Lower lobe of right lung (tissue), 2 donors: Measurements from ENCODE around the gene LIMK1. TPM values are rescaled to one million over a fixed set of nuclear protein-coding genes. Genes with fewer than 3 reads are reported as not detected.
A peak's percentile ranks its signal among the peaks of the same experiment; 100 is the strongest.

Experiments used
- ATAC-seq, 2 donors: fragments of 200-7000 bp; cut with Tn5 transposase; one replicate each; pipeline ENCODE4 v1.9.1; 2020 to 2022; ENCODE audit warnings: mild to moderate bottlenecking in 2 of 2, moderate library complexity in 2 of 2
- DNase-seq: peaks from one replicate; pipeline ENCODE4 v3.0.0-alpha.2; 2020
- H3K27ac ChIP-seq: fragments of 200-600 bp; one replicate; pipeline ENCODE4 v1.8.0; 2022
- H3K27me3 ChIP-seq: fragments of 200-600 bp; one replicate; pipeline ENCODE4 v1.8.0; 2022; ENCODE audit warnings: low read depth
- H3K36me3 ChIP-seq: fragments of 200-600 bp; one replicate; pipeline ENCODE4 v1.8.0; 2022; ENCODE audit warnings: mild to moderate bottlenecking
- H3K4me1 ChIP-seq: fragments of 200-600 bp; one replicate; pipeline ENCODE4 v1.8.0; 2022
- H3K4me3 ChIP-seq: fragments of 200-600 bp; one replicate; pipeline ENCODE4 v1.8.0; 2022; ENCODE audit warnings: mild to moderate bottlenecking
- H3K9me3 ChIP-seq: fragments of 200-600 bp; one replicate; pipeline ENCODE4 v1.8.0; 2022
- CTCF ChIP-seq: fragments of 200-600 bp; IDR thresholded peaks from one replicate; pipeline ENCODE4 v1.8.0; 2022; ENCODE audit warnings: antibody characterized with exemption, mild to moderate bottlenecking
- intact Hi-C: fragments of 100-400 bp; cut with DNase I; formaldehyde crosslinking; loops from one replicate; pipeline ENCODE4 v1.11.0; 2022
- total RNA-seq: library from RNA; stranded (reverse); fragmentation: NEBNext Ultra II Directional; extraction: Animal tissue kit (Norgen Biotek cat#: 25700); gene quantifications from one replicate; pipeline ENCODE4 v1.2.1, GENCODE V29; 2021
- donor health status: DM: no; HTN: yes; CAD: no; lungs with severe emphysema.

The LIMK1 gene
- total RNA-seq, 1 donor from 2014 or later = 48.6 TPM

- intact Hi-C loops = no loop called here
- peak; percentile 10 for DNase-seq
These were observed 13.6 kb upstream of the LIMK1 start for GRCh38 chr7:74069790-74070618.

GRCh38 chr7:74070619-74070921 is 13.0 kb upstream of the LIMK1 start:
- H3K27me3 ChIP-seq = no peaks in the 10 kb centered on the region
- H3K9me3 ChIP-seq = no peaks in the 10 kb centered on the region
- DNase-seq (peak; percentile 23), ATAC-seq (no peak)
- no peaks in the 10 kb centered on the region for H3K4me1 ChIP-seq
- intact Hi-C loops = no loop called here
- H3K4me3 ChIP-seq = no peak overlapping the region
- H3K36me3 ChIP-seq = peaks cover 14% of the 10 kb centered on the region
- TF ChIP-seq CTCF = no peak
- H3K27ac ChIP-seq = no peak overlapping the region

More at GRCh38 chr7:74069790-74070618, 13.6 kb upstream of the LIMK1 start:
- H3K9me3 ChIP-seq = no peaks in the 10 kb centered on the region
- no peaks in the 10 kb centered on the region for H3K4me1 ChIP-seq
- no peak for ATAC-seq
- no peaks in the 10 kb centered on the region for H3K27me3 ChIP-seq
- TF ChIP-seq CTCF = no peak
- H3K36me3 ChIP-seq = peaks cover 14% of the 10 kb centered on the region
- no peak overlapping the region for H3K4me3 ChIP-seq
- H3K27ac ChIP-seq = no peak overlapping the region

- H3K36me3 ChIP-seq = peaks cover 8% of the 10 kb centered on the region
- no peaks in the 10 kb centered on the region for H3K9me3 ChIP-seq
- TF ChIP-seq CTCF = no peak
- H3K4me3 ChIP-seq = no peak overlapping the region
- ATAC-seq (no peak), DNase-seq (no peak)
- H3K27ac ChIP-seq = no peak overlapping the region
- intact Hi-C loops = no loop called here
- H3K4me1 ChIP-seq = no peaks in the 10 kb centered on the region
- H3K27me3 ChIP-seq = no peaks in the 10 kb centered on the region
These were observed 12.5 kb upstream of the LIMK1 start for GRCh38 chr7:74071121-74071520.

- no peaks in the 10 kb centered on the region for H3K27me3 ChIP-seq
- ATAC-seq = no peak
- DNase-seq = no peak
- intact Hi-C loops = no loop called here
- no peaks in the 10 kb centered on the region for H3K9me3 ChIP-seq
- H3K27ac ChIP-seq = no peak overlapping the region
- TF ChIP-seq CTCF = no peak
- H3K36me3 ChIP-seq = no peaks in the 10 kb centered on the region
- H3K4me1 ChIP-seq = no peaks in the 10 kb centered on the region
- no peak overlapping the region for H3K4me3 ChIP-seq
These were observed 8.8 kb upstream of the LIMK1 start for GRCh38 chr7:74074770-74075169.

GRCh38 chr7:74078461-74078860 is 5.1 kb upstream of the LIMK1 start:
- ATAC-seq (no peak), DNase-seq (no peak)
- Histone ChIP-seq H3K4me3 (no peak overlapping the region), H3K4me1 (peaks cover 6% of the 10 kb centered on the region), H3K27ac (no peak overlapping the region), H3K36me3 (no peaks in the 10 kb centered on the region), H3K27me3 (no peaks in the 10 kb centered on the region), H3K9me3 (no peaks in the 10 kb centered on the region)
- TF ChIP-seq CTCF = no peak
- intact Hi-C loops = no loop called here
